Stomach (tissue), 9 donors: ENCODE measurements around the gene BMP6. TPM values are rescaled to one million over a fixed set of nuclear protein-coding genes. Genes with fewer than 3 reads are reported as not detected.

Source experiments
- DNase-seq, 2 donors: peaks; one replicate each; pipeline versions ENCODE4 v3.0.0 to v3.0.0-alpha.2; 2013 to 2019
- H3K27ac ChIP-seq, 5 donors: fragments of 200-600 bp in 4 of 5; sonication (generic) in 4 of 5; one replicate each; pipeline ENCODE4 v1.5.1; 2013 to 2019; ENCODE audit warnings: mild to moderate bottlenecking in 1 of 5, moderate library complexity in 1 of 5
- H3K27me3 ChIP-seq, 3 donors: fragments of 200-600 bp; sonication (generic); one replicate each; pipeline ENCODE4 v1.5.1; 2017 to 2019; ENCODE audit warnings: mixed run types in 1 of 3
- H3K36me3 ChIP-seq, 4 donors: fragments of 200-600 bp; sonication (generic); 1 replicate in 3 of 4; 2 replicates in 1 of 4; pipeline ENCODE4 v1.5.1; 2016 to 2019
- H3K4me1 ChIP-seq, 4 donors: fragments of 200-600 bp; sonication (generic); one replicate each; pipeline ENCODE4 v1.5.1; 2016 to 2019
- H3K4me3 ChIP-seq, 4 donors: fragments of 200-600 bp; sonication (generic) in 3 of 4; one replicate each; pipeline ENCODE4 v1.5.1; 2016 to 2019; ENCODE audit warnings: mild to moderate bottlenecking in 1 of 4
- H3K9me3 ChIP-seq, 4 donors: fragments of 200-600 bp; sonication (generic); one replicate each; pipeline ENCODE4 v1.5.1; 2016 to 2019
- EP300 ChIP-seq: sonication (generic); formaldehyde crosslinking; IDR thresholded peaks from one replicate; pipeline ENCODE4 v1.6.1; 2017; ENCODE audit warnings: antibody characterized with exemption
- POLR2A ChIP-seq, 4 donors: fragments of 450-650 bp; IDR thresholded peaks; one replicate each; pipeline ENCODE4 v1.6.1; 2016; ENCODE audit warnings: antibody characterized with exemption in 4 of 4, control low read depth in 2 of 4, mild to moderate bottlenecking in 1 of 4, moderate library complexity in 1 of 4
- POLR2AphosphoS5 ChIP-seq, 3 donors: sonication (generic); formaldehyde crosslinking; IDR thresholded peaks; one replicate each; pipeline ENCODE4 v1.6.1; 2016; ENCODE audit warnings: antibody characterized with exemption in 3 of 3
- WGBS, 5 donors: extraction: QIAGEN DNeasy Blood & Tissue Kit in 3 of 5; methylation state at CpG; one replicate each; pipeline versions ENCODE4 v1.1.5 to v1.1.7; 2013 to 2018; 5-methylcytosine and 5-hydroxymethylcytosine counted together
- intact Hi-C: fragments of 100-400 bp; cut with DNase I; formaldehyde crosslinking; loops from one replicate; pipeline ENCODE4 v1.15.1; 2023; ENCODE audit warnings: low total_unique reads
- polyA plus RNA-seq, 3 donors: library from polyadenylated mRNA; stranded (reverse); fragments of 200-250 nt; gene quantifications; one replicate each; pipeline ENCODE4 v1.2.3, GENCODE V29; 2013
- total RNA-seq, 5 donors: library from RNA; depleted of rRNA; stranded (reverse); fragments of >200 nt; gene quantifications; one replicate each; pipeline versions ENCODE4 v1.1.0 to v1.2.3, GENCODE V29; 2014 to 2016
- TF ChIP-seq, protein P1 (sequence below), 7 experiments: fragments of 450-650 bp in 4 of 7; fragments of 200-600 bp in 3 of 7; sonication (generic) in 3 of 7; IDR thresholded peaks; one replicate each; pipeline ENCODE4 v1.5.1; 2016 to 2019; ENCODE audit warnings: antibody characterized with exemption in 7 of 7, control low read depth in 2 of 7, mild to moderate bottlenecking in 1 of 7
- donor health status: healthy with polysubstance abuse.
- donor health status: Bipolar disorder and iron deficiency.
- donor health status: healthy.

Gene BMP6
- total and polyA plus RNA-seq, 8 donors = 0.50 to 15.8 (median 2.7) TPM; not detected in 1

DNA sequence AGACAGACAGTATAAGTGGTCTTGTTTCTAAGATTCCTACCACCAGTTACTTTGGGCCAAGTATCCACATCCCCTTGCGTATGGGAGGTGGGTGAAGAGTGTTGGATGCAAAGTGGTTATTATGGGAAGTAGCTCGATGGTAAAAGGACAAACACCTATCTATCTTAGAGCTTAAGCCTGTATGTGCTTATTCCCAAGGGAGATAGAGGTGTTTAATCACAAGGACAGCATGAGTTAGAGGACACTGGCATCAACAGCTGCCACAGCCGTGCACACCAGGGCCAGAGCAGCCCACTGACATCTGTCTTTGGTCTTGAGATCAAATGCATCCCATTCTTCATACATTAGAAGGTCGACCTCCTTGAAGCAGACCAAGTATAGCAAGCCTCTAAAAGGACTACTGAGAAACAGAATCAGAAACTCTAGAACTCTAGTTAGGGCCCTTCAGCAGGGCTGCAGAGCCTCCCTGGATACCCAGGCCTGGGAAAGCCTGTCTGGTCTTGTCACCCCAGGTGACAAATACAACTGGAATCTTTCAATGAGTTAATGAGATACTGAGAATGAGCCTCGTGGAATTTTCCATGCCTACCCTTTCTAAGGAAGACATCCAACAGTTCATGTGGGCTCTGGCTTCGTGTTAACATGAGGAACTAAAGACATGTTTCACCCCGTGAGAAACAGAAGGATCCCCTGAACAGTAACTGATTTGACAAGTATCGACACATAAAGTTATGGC, 156.0 kb downstream of the BMP6 start:
- DNase-seq = no peak
- no peaks in the 10 kb centered on the region for H3K4me1 ChIP-seq
- H3K9me3 ChIP-seq = no peaks in the 10 kb centered on the region
- 86 to 87% (median 87%) methylated on average over 7 to 8 of the region's 8 CpGs for WGBS, 5 donors
- H3K4me3 ChIP-seq = no peak overlapping the region
- no peak for TF ChIP-seq EP300
- TF ChIP-seq POLR2A (IDR thresholded peaks at IDR 0.05) = no peak
- no peak for TF ChIP-seq POLR2AphosphoS5 (IDR thresholded peaks at IDR 0.05)
- TF ChIP-seq, protein P1, sequence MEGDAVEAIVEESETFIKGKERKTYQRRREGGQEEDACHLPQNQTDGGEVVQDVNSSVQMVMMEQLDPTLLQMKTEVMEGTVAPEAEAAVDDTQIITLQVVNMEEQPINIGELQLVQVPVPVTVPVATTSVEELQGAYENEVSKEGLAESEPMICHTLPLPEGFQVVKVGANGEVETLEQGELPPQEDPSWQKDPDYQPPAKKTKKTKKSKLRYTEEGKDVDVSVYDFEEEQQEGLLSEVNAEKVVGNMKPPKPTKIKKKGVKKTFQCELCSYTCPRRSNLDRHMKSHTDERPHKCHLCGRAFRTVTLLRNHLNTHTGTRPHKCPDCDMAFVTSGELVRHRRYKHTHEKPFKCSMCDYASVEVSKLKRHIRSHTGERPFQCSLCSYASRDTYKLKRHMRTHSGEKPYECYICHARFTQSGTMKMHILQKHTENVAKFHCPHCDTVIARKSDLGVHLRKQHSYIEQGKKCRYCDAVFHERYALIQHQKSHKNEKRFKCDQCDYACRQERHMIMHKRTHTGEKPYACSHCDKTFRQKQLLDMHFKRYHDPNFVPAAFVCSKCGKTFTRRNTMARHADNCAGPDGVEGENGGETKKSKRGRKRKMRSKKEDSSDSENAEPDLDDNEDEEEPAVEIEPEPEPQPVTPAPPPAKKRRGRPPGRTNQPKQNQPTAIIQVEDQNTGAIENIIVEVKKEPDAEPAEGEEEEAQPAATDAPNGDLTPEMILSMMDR (IDR thresholded peaks at IDR 0.05) = no peak
- peaks cover 57 to 85% (median 82%) of the 10 kb centered on the region in 4 donors for H3K36me3 ChIP-seq
- H3K27ac ChIP-seq = no peak overlapping the region
- intact Hi-C loops = no loop called here
- no peaks in the 10 kb centered on the region for H3K27me3 ChIP-seq

DNA sequence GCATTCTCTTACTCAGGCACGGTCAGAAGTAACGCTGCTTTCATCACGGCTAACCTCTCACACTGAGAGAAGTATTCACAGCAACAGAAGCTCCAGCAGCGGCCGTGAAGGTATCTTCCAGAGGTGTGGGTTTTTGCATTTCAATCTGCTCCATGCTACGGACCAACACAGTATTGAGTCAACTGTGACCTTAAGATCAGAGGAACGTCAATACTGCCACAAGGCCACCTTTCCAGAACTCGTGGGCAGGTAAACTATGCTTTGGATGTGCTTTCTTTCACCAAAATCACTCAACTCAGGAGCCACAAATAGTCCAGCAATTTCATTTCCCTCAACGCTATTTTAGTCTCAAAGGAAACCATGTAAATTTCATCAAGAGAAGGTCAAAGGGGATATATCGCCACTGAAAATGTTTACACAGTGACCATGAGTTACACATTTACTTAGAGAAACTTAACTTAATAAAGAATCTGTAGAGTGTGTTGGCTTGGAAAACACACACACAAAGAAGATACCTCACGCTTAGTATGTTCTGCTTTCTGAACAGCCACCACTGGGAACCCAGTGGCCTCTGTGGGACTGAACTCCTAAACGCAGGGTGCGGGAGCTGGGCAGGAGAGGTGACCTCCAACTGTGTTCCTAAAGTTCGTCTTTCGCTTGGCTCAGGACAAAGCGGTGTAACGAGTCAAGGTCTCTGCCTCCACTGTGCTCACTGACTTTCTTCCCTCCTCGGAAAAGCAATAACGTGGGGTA, 156.8 kb downstream of the BMP6 start:
- TF ChIP-seq EP300 (no peak), POLR2A (IDR thresholded peaks at IDR 0.05) (no peak), POLR2AphosphoS5 (IDR thresholded peaks at IDR 0.05) (no peak)
- TF ChIP-seq, protein P1 (IDR thresholded peaks at IDR 0.05) = no peak
- DNase-seq = no peak
- H3K27me3 ChIP-seq = no peaks in the 10 kb centered on the region
- WGBS, 5 donors = 76 to 88% (median 79%) methylated on average over 19 of the region's 19 CpGs
- H3K4me3 ChIP-seq = no peak overlapping the region
- no peaks in the 10 kb centered on the region for H3K9me3 ChIP-seq
- H3K36me3 ChIP-seq = peaks cover 64 to 93% (median 89%) of the 10 kb centered on the region in 4 donors
- no peak overlapping the region for H3K27ac ChIP-seq
- no peaks in the 10 kb centered on the region for H3K4me1 ChIP-seq
- intact Hi-C loops = no loop called here

DNA sequence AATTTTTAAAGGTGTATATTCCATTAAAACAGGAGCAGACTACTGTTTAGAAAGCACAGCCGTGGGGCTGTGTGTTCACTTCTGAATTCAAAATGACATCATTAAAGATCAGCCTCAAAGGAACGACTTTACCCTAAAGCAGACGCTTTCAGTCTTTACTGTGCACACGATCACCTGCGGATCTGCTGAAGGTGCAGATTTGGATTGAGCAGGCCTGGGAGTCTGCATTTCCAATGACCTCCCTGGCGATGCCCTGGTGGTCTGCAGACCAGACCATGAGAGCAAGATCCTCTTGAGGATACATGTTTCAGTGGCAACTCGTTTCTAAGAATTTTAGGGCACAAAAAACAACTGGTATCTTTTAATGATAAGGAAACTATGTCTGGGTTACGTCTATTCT, 157.5 kb downstream of the BMP6 start:
- Histone ChIP-seq H3K36me3 (peaks cover 71 to 98% (median 96%) of the 10 kb centered on the region in 4 donors), H3K27me3 (no peaks in the 10 kb centered on the region), H3K9me3 (no peaks in the 10 kb centered on the region), H3K4me1 (no peaks in the 10 kb centered on the region), H3K27ac (no peak overlapping the region), H3K4me3 (no peak overlapping the region)
- intact Hi-C loops = no loop called here
- TF ChIP-seq POLR2A (IDR thresholded peaks at IDR 0.05) = no peak
- TF ChIP-seq, protein P1 (IDR thresholded peaks at IDR 0.05) = no peak
- no peak for TF ChIP-seq EP300
- TF ChIP-seq POLR2AphosphoS5 (IDR thresholded peaks at IDR 0.05) = no peak
- 84 to 88% (median 84%) methylated on average over 8 of the region's 8 CpGs for WGBS, 5 donors
- no peak for DNase-seq

DNA sequence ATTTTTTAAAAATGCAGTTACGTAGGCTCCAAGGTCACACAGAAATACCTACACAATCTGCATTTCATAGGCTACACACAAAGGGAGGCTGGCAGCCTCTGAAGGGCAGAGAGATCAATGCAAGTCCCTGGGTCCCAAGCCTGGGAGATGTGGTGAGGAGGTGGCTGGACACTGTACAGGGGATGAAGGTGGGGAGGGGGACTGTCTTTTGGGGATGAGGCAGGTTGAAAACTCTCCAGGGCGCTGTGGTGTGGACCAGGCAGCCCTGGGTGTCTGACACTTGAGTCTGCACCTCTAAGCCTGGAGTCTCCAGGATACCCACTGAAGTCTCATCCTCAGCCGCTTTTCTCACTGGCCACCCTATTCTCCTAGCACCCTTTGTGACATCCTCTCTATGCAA, 160.2 kb downstream of the BMP6 start:
- Histone ChIP-seq H3K27ac (no peak overlapping the region), H3K4me1 (no peaks in the 10 kb centered on the region), H3K9me3 (no peaks in the 10 kb centered on the region), H3K36me3 (peaks cover 79 to 100% (median 99%) of the 10 kb centered on the region in 4 donors), H3K27me3 (no peaks in the 10 kb centered on the region), H3K4me3 (no peak overlapping the region)
- TF ChIP-seq, protein P1 (IDR thresholded peaks at IDR 0.05) = no peak
- no peak for TF ChIP-seq EP300
- TF ChIP-seq POLR2A (IDR thresholded peaks at IDR 0.05) = no peak
- no peak for TF ChIP-seq POLR2AphosphoS5 (IDR thresholded peaks at IDR 0.05)
- DNase-seq = no peak
- intact Hi-C loops = no loop called here
- 94 to 100% (median 95%) methylated on average over 3 of the region's 3 CpGs for WGBS, 5 donors
